H9 (cell line): ENCODE measurements around the gene IQGAP2. TPM values are rescaled to one million over a fixed set of nuclear protein-coding genes. Genes with fewer than 3 reads are reported as not detected.

Source experiments
- DNase-seq: peaks from one replicate; pipeline ENCODE4 v3.0.0-alpha.2; 2017
- H2AFZ ChIP-seq: one replicate; pipeline ENCODE4 v1.6.1; 2013; ENCODE audit warnings: mild to moderate bottlenecking, low read length, control low read depth, moderate library complexity
- H2AK5ac ChIP-seq: 2 replicates; pipeline ENCODE4 v1.6.1; 2013; ENCODE audit warnings: low read length, control low read depth, mixed read lengths; ENCODE audit not compliant: insufficient read length
- H2BK120ac ChIP-seq: one replicate; pipeline ENCODE4 v1.6.1; 2013; ENCODE audit warnings: low read depth, mild to moderate bottlenecking, low read length, control low read depth, inconsistent platforms; ENCODE audit not compliant: poor library complexity, severe bottlenecking
- H2BK12ac ChIP-seq: 2 replicates; pipeline ENCODE4 v1.6.1; 2013; ENCODE audit warnings: low read length, control low read depth, mixed read lengths, low read depth; ENCODE audit not compliant: insufficient read length
- H2BK15ac ChIP-seq: 2 replicates; pipeline ENCODE4 v1.6.1; 2013; ENCODE audit warnings: low read depth, low read length, control low read depth
- H2BK20ac ChIP-seq: one replicate; pipeline ENCODE4 v1.6.1; 2013; ENCODE audit warnings: low read depth, mild to moderate bottlenecking, low read length, control low read depth, inconsistent platforms; ENCODE audit not compliant: poor library complexity, severe bottlenecking
- H2BK5ac ChIP-seq: 2 replicates; pipeline ENCODE4 v1.6.1; 2013; ENCODE audit warnings: low read length, control low read depth, mixed read lengths; ENCODE audit not compliant: insufficient read length
- H3K14ac ChIP-seq: 2 replicates; pipeline ENCODE4 v1.6.1; 2013; ENCODE audit warnings: low read length, control low read depth; ENCODE audit not compliant: insufficient read depth
- H3K18ac ChIP-seq: 2 replicates; pipeline ENCODE4 v1.6.1; 2013; ENCODE audit warnings: low read depth, mild to moderate bottlenecking, mixed read lengths, low read length, control low read depth; ENCODE audit not compliant: insufficient read length
- H3K23ac ChIP-seq: 2 replicates; pipeline ENCODE4 v1.6.1; 2013; ENCODE audit warnings: low read length, control low read depth, mixed read lengths, low read depth; ENCODE audit not compliant: insufficient read length
- H3K23me2 ChIP-seq: 2 replicates; pipeline ENCODE4 v1.6.1; 2013; ENCODE audit warnings: low read depth, mild to moderate bottlenecking, mixed read lengths, low read length, control low read depth; ENCODE audit not compliant: insufficient read length, poor library complexity, severe bottlenecking
- H3K27ac ChIP-seq: 2 replicates; pipeline ENCODE4 v1.5.1; 2013; ENCODE audit warnings: low read length, control low read depth, mixed read lengths, low read depth; ENCODE audit not compliant: insufficient read length
- H3K27me3 ChIP-seq: 2 replicates; pipeline ENCODE4 v1.6.1; 2013; ENCODE audit warnings: low read length, control low read depth, inconsistent platforms; ENCODE audit not compliant: insufficient read depth
- H3K4ac ChIP-seq: 2 replicates; pipeline ENCODE4 v1.6.1; 2013; ENCODE audit warnings: low read depth, mild to moderate bottlenecking, control low read depth, inconsistent platforms, low read length, moderate library complexity
- H3K4me1 ChIP-seq: 2 replicates; pipeline ENCODE4 v1.6.1; 2013; ENCODE audit warnings: low read length, control low read depth, inconsistent platforms; ENCODE audit not compliant: insufficient read depth
- H3K4me2 ChIP-seq: 2 replicates; pipeline ENCODE4 v1.6.1; 2013; ENCODE audit warnings: low read length, control low read depth, mixed read lengths; ENCODE audit not compliant: insufficient read length, insufficient read depth
- H3K56ac ChIP-seq: 2 replicates; pipeline ENCODE4 v1.6.1; 2013; ENCODE audit warnings: low read depth, mild to moderate bottlenecking, mixed read lengths, low read length, control low read depth; ENCODE audit not compliant: insufficient read length
- H3K79me1 ChIP-seq: 2 replicates; pipeline ENCODE4 v1.6.1; 2013; ENCODE audit warnings: low read depth, mild to moderate bottlenecking, moderate library complexity, low read length, control low read depth, inconsistent platforms; ENCODE audit not compliant: insufficient read depth, poor library complexity, severe bottlenecking
- H3K79me2 ChIP-seq: 2 replicates; pipeline ENCODE4 v1.6.1; 2013; ENCODE audit warnings: low read length, control low read depth, inconsistent platforms; ENCODE audit not compliant: insufficient read depth
- H3K9ac ChIP-seq: 2 replicates; pipeline ENCODE4 v1.6.1; 2013; ENCODE audit warnings: low read length, control low read depth, mixed read lengths; ENCODE audit not compliant: insufficient read length; ENCODE audit errors: extremely low read depth
- H3K9me3 ChIP-seq: one replicate; pipeline ENCODE4 v1.6.1; 2013; ENCODE audit warnings: low read depth, low read length, inconsistent platforms; ENCODE audit not compliant: control insufficient read depth
- H3T11ph ChIP-seq: one replicate; pipeline ENCODE4 v1.6.1; 2013; ENCODE audit warnings: mild to moderate bottlenecking, low read length, control low read depth, inconsistent platforms
- H4K20me1 ChIP-seq: one replicate; pipeline ENCODE4 v1.6.1; 2013; ENCODE audit not compliant: control insufficient read depth, insufficient read length, insufficient read depth
- H4K5ac ChIP-seq: 2 replicates; pipeline ENCODE4 v1.6.1; 2013; ENCODE audit warnings: low read depth, mild to moderate bottlenecking, mixed read lengths, low read length, control low read depth; ENCODE audit not compliant: insufficient read length
- H4K8ac ChIP-seq: replicated peaks from 2 replicates; pipeline ENCODE4 v1.6.1; 2013; ENCODE audit warnings: low read length, control low read depth, mixed read lengths, low read depth; ENCODE audit not compliant: insufficient read length
- H4K91ac ChIP-seq: 2 replicates; pipeline ENCODE4 v1.6.1; 2013; ENCODE audit warnings: low read depth, mild to moderate bottlenecking, moderate library complexity, mixed read lengths, low read length, control low read depth; ENCODE audit not compliant: insufficient read length
- H3K27ac Mint-ChIP-seq, 3 experiments: 2 replicates in 2 of 3; 3 replicates in 1 of 3; pipeline ENCODE4 v1.8.0; 2020 to 2021; ENCODE audit warnings: mixed read lengths in 3 of 3, mild to moderate bottlenecking in 1 of 3, moderate library complexity in 1 of 3
- H3K27me3 Mint-ChIP-seq: 2 replicates; pipeline ENCODE4 v1.8.0; 2021; ENCODE audit warnings: low read depth, mild to moderate bottlenecking, moderate library complexity, mixed read lengths
- H3K36me3 Mint-ChIP-seq, 3 experiments: 2 replicates in 2 of 3; 3 replicates in 1 of 3; pipeline ENCODE4 v1.8.0; 2020 to 2021; ENCODE audit warnings: low read depth in 3 of 3, mixed read lengths in 3 of 3; ENCODE audit not compliant: insufficient read depth in 1 of 3
- H3K4me1 Mint-ChIP-seq, 2 experiments: 2 replicates each; pipeline ENCODE4 v1.8.0; 2020; ENCODE audit warnings: mixed read lengths in 2 of 2
- H3K4me3 Mint-ChIP-seq, 2 experiments: 2 replicates in 1 of 2; 3 replicates in 1 of 2; pipeline ENCODE4 v1.8.0; 2020 to 2021; ENCODE audit warnings: mild to moderate bottlenecking in 2 of 2, mixed read lengths in 2 of 2, moderate library complexity in 1 of 2
- H3K9me3 Mint-ChIP-seq, 2 experiments: 2 replicates in 1 of 2; 3 replicates in 1 of 2; pipeline ENCODE4 v1.8.0; 2020; ENCODE audit warnings: mild to moderate bottlenecking in 2 of 2, mixed read lengths in 2 of 2, moderate library complexity in 1 of 2
- CTCF ChIP-seq: fragments of 200-600 bp; sonication (generic); conservative IDR thresholded peaks from 3 replicates; pipeline ENCODE4 v1.8.0; 2021; ENCODE audit warnings: antibody characterized with exemption, mild to moderate bottlenecking
- WGBS: extraction: QIAGEN DNeasy Blood & Tissue Kit; methylation state at CpG from one replicate; pipeline ENCODE4 v1.1.7; 2013; ENCODE audit warnings: missing lambda C conversion rate, low lambda C conversion rate, mixed read lengths; ENCODE audit not compliant: insufficient read length; ENCODE audit errors: extremely low coverage; 5-methylcytosine and 5-hydroxymethylcytosine counted together
- total RNA-seq: library from RNA; stranded (reverse); gene quantifications from 2 replicates; pipeline ENCODE4 v1.2.1, GENCODE V29; 2021

IQGAP2 gene
- total RNA-seq, 1 experiment from 2014 or later, result 22.5 TPM

- no peak overlapping the region for H3K56ac ChIP-seq
- H3K14ac ChIP-seq, result no peak overlapping the region
- H2BK5ac ChIP-seq, result no peak overlapping the region
- H2BK120ac ChIP-seq, result no peak overlapping the region
- DNase-seq, result no peak
- Mint-ChIP-seq H3K36me3 (peaks cover 4 to 13% (median 7%) of the 10 kb centered on the region in 3 experiments; a peak in 5 of 7 replicates), H3K27me3 (no peaks in the 10 kb centered on the region), H3K4me3 (no peak overlapping the region), H3K9me3 (peaks cover 0 to 2% of the 10 kb centered on the region in 2 experiments; a peak in 2 of 5 replicates), H3K4me1 (peaks cover 6 to 7% of the 10 kb centered on the region in 2 experiments), H3K27ac (no peak overlapping the region)
- H2BK15ac ChIP-seq, result no peak overlapping the region
- H3K9me3 ChIP-seq, result no peaks in the 10 kb centered on the region
- H4K20me1 ChIP-seq, result no peaks in the 10 kb centered on the region
- H4K8ac ChIP-seq, result no peak overlapping the region
- TF ChIP-seq CTCF, result no peak
- no peak overlapping the region for H4K5ac ChIP-seq
- H3K27ac ChIP-seq, result no peak overlapping the region
- WGBS, result no CpG with 5 or more reads among the region's 6 CpGs
- H3K9ac ChIP-seq, result no peak overlapping the region
- H3K4me2 ChIP-seq, result no peak overlapping the region
- H3K18ac ChIP-seq, result no peak overlapping the region
- H2BK20ac ChIP-seq, result no peak overlapping the region
- H3K4me1 ChIP-seq, result no peaks in the 10 kb centered on the region
- H2AK5ac ChIP-seq, result no peak overlapping the region
- no peaks in the 10 kb centered on the region; the same call in 1 of the 2 replicates for H3K79me2 ChIP-seq
- no peak overlapping the region for H3K23ac ChIP-seq
- no peak overlapping the region for H2AFZ ChIP-seq
- H4K91ac ChIP-seq, result no peak overlapping the region
- no peaks in the 10 kb centered on the region for H3K27me3 ChIP-seq
- no peak overlapping the region for H2BK12ac ChIP-seq
- H3K23me2 ChIP-seq, result no peaks in the 10 kb centered on the region
- no peak overlapping the region for H3T11ph ChIP-seq
- H3K4ac ChIP-seq, result no peak overlapping the region
- no peaks in the 10 kb centered on the region for H3K79me1 ChIP-seq
Measured at GRCh38 chr5:76642390-76643040, 239.4 kb downstream of the IQGAP2 start.
